Thyroid gland (tissue), 4 donors: ENCODE results near the gene KLLN.

Experiments used
- POLR2A ChIP-seq, 2 donors: fragments of 450-650 bp; IDR thresholded peaks; one replicate each; pipeline ENCODE4 v1.6.1; 2017; ENCODE audit warnings: antibody characterized with exemption in 2 of 2, mild to moderate bottlenecking in 2 of 2, moderate library complexity in 1 of 2
- TF ChIP-seq, protein P1 (sequence below), 6 experiments: fragments of 200-600 bp in 3 of 6; fragments of 450-650 bp in 3 of 6; sonication (generic) in 3 of 6; IDR thresholded peaks; one replicate each; pipeline ENCODE4 v1.5.1; 2016 to 2019; ENCODE audit warnings: antibody characterized with exemption in 6 of 6, mild to moderate bottlenecking in 2 of 6, inconsistent platforms in 1 of 6, moderate library complexity in 1 of 6

DNA sequence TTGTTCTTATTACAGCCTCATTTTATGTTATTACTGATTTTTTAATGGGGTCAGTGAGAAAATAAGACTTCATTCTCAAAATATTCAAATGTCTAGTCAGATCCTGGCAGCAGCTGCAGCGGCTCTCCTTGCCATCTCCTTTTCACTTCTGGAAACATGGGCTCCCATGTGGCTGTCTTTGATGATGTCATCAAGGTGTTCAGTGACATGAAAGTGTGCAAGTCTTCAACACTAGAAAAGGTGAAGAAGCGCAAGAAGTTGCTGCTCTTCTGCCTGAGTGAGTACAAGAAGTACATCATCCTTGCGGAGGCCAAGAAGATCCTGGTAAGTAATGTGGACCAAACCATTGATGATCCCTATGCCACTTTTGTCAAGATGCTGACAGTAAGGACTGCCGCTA lies 19.6 kb downstream of the KLLN start:
- TF ChIP-seq, protein P1, sequence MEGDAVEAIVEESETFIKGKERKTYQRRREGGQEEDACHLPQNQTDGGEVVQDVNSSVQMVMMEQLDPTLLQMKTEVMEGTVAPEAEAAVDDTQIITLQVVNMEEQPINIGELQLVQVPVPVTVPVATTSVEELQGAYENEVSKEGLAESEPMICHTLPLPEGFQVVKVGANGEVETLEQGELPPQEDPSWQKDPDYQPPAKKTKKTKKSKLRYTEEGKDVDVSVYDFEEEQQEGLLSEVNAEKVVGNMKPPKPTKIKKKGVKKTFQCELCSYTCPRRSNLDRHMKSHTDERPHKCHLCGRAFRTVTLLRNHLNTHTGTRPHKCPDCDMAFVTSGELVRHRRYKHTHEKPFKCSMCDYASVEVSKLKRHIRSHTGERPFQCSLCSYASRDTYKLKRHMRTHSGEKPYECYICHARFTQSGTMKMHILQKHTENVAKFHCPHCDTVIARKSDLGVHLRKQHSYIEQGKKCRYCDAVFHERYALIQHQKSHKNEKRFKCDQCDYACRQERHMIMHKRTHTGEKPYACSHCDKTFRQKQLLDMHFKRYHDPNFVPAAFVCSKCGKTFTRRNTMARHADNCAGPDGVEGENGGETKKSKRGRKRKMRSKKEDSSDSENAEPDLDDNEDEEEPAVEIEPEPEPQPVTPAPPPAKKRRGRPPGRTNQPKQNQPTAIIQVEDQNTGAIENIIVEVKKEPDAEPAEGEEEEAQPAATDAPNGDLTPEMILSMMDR (IDR thresholded peaks at IDR 0.05) = no peak
- TF ChIP-seq POLR2A (IDR thresholded peaks at IDR 0.05) = no peak
